Keratinocyte (primary cell): ENCODE data around the gene CARD11. TPM values are rescaled to one million over a fixed set of nuclear protein-coding genes. Genes with fewer than 3 reads are reported as not detected.

ENCODE experiments used
- DNase-seq: peaks from one replicate; pipeline ENCODE4 v3.0.0-alpha.2; 2011; ENCODE audit warnings: low read depth, missing footprints, low spot score
- FAIRE-seq: peaks from 2 replicates; lab custom pipeline; 2011; peaks lifted over from hg19 to GRCh38; lab: Jason Lieb, UNC
- H2AFZ ChIP-seq: 2 replicates; pipeline ENCODE4 v1.6.0; 2012; ENCODE audit warnings: low read length, control low read depth, inconsistent platforms; ENCODE audit not compliant: control insufficient read depth
- H3K27ac ChIP-seq: 2 replicates; pipeline ENCODE4 v1.5.1; 2011; ENCODE audit warnings: low read length; ENCODE audit not compliant: control insufficient read depth, insufficient read depth
- H3K27me3 ChIP-seq: 3 replicates; pipeline ENCODE4 v1.6.0; 2011; ENCODE audit warnings: low read length; ENCODE audit not compliant: control insufficient read depth, insufficient read depth; ENCODE audit errors: extremely low read depth
- H3K36me3 ChIP-seq, 2 experiments: 2 replicates in 1 of 2; 3 replicates in 1 of 2; pipeline ENCODE4 v1.5.1; 2011; ENCODE audit warnings: low read length in 2 of 2, mild to moderate bottlenecking in 1 of 2; ENCODE audit not compliant: control insufficient read depth in 2 of 2, insufficient read depth in 2 of 2; ENCODE audit errors: extremely low read depth in 1 of 2
- H3K4me1 ChIP-seq: 3 replicates; pipeline ENCODE4 v1.5.1; 2011; ENCODE audit warnings: low read length; ENCODE audit not compliant: control insufficient read depth, insufficient read depth; ENCODE audit errors: extremely low read depth
- H3K4me2 ChIP-seq: 3 replicates; pipeline ENCODE4 v1.6.0; 2011; ENCODE audit warnings: low read depth, low read length; ENCODE audit not compliant: control insufficient read depth, insufficient read depth; ENCODE audit errors: extremely low read depth
- H3K4me3 ChIP-seq, 3 experiments: fragments of 200-600 bp in 1 of 3; sonication (generic) in 1 of 3; 2 replicates in 2 of 3; 3 replicates in 1 of 3; pipeline ENCODE4 v1.5.1; 2011 to 2016; ENCODE audit warnings: low read length in 3 of 3, mild to moderate bottlenecking in 3 of 3, control low read depth in 2 of 3, inconsistent platforms in 1 of 3, low read depth in 1 of 3, mixed read lengths in 1 of 3, mixed run types in 1 of 3, moderate library complexity in 1 of 3; ENCODE audit not compliant: control insufficient read depth in 2 of 3, insufficient read depth in 2 of 3; ENCODE audit errors: extremely low read depth in 1 of 3
- H3K79me2 ChIP-seq: 2 replicates; pipeline ENCODE4 v1.6.0; 2012; ENCODE audit warnings: low read length; ENCODE audit not compliant: control insufficient read depth, insufficient read depth
- H3K9ac ChIP-seq: 3 replicates; pipeline ENCODE4 v1.6.0; 2011; ENCODE audit warnings: low read length; ENCODE audit not compliant: control insufficient read depth, insufficient read depth; ENCODE audit errors: extremely low read depth
- H3K9me1 ChIP-seq: 3 replicates; pipeline ENCODE4 v1.6.0; 2011; ENCODE audit warnings: low read length; ENCODE audit not compliant: control insufficient read depth, insufficient read depth; ENCODE audit errors: extremely low read depth
- H3K9me3 ChIP-seq: 2 replicates; pipeline ENCODE4 v1.5.1; 2012; ENCODE audit warnings: low read depth, low read length; ENCODE audit not compliant: control insufficient read depth
- H4K20me1 ChIP-seq: 3 replicates; pipeline ENCODE4 v1.6.0; 2011; ENCODE audit warnings: low read length; ENCODE audit not compliant: control insufficient read depth, insufficient read depth; ENCODE audit errors: extremely low read depth
- EZH2 ChIP-seq: IDR thresholded peaks from one replicate; pipeline ENCODE4 v1.6.1; 2012; ENCODE audit warnings: inconsistent platforms, mild to moderate bottlenecking, low read length, moderate library complexity
- dilution Hi-C: fragments of 300-500 bp; cut with MboI; formaldehyde crosslinking; loops from one replicate; pipeline ENCODE4 v1.7.0; 2020; ENCODE audit warnings: low sequenced_read_pairs; ENCODE audit not compliant: extremely low pct_ligation_motif_present
- polyA plus RNA-seq, 5 experiments: library from polyadenylated mRNA; depleted of rRNA in 3 of 5; stranded (reverse) in 3 of 5; stranded (forward) in 1 of 5; unstranded in 1 of 5; fragments of >200 nt; gene quantifications; 1 replicate in 1 of 5; 2 replicates in 3 of 5; 3 replicates in 1 of 5; pipeline versions ENCODE4 v1.2.1 to v1.2.3, GENCODE V29; 2011 to 2012; ENCODE audit warnings: missing spikeins in 2 of 5, low read depth in 1 of 5, low replicate concordance in 1 of 5
- TF ChIP-seq, protein P1 (sequence below), 3 experiments: IDR thresholded peaks in 1 of 3; conservative IDR thresholded peaks in 1 of 3; optimal IDR thresholded peaks in 1 of 3; 2 replicates in 2 of 3; 3 replicates in 1 of 3; pipeline versions ENCODE3 to v1.5.1; 2011; ENCODE audit warnings: low read length in 3 of 3, mild to moderate bottlenecking in 3 of 3, moderate library complexity in 2 of 3, control low read depth in 1 of 3, inconsistent platforms in 1 of 3; ENCODE audit not compliant: insufficient read depth in 2 of 3; ENCODE audit errors: extremely low read depth in 1 of 3

Gene CARD11
- polyA plus RNA-seq, 1 donor (not counting 4 experiments of a cell fraction or from before 2014, with no cell fraction given), result 4.3 TPM

DNA sequence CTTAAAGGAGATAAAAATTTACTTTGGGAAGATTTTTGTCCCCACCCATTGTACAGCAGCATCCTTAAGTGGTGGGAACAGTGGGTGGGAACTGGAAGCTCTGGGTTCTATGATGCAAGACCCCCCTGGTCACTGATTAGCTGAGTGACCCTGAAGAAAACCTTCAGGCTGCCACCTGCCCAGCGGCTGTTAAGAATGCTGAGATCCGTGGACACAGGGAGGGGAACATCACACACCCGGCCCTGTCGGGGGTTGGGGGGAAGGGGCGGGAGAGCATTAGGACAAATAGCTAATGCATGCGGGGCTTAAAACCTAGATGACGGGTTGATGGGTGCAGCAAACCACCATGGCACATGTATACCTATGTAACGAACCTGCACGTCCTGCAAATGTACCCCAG, 14.5 kb downstream of the CARD11 start:
- H3K9ac ChIP-seq, result no peak overlapping the region
- no peaks in the 10 kb centered on the region for H4K20me1 ChIP-seq
- H3K9me3 ChIP-seq, result no peaks in the 10 kb centered on the region
- H3K36me3 ChIP-seq, result no peaks in the 10 kb centered on the region
- no peak overlapping the region for H3K4me3 ChIP-seq
- dilution Hi-C loops, result no loop called here
- no peaks in the 10 kb centered on the region for H3K79me2 ChIP-seq
- no peaks in the 10 kb centered on the region for H3K27me3 ChIP-seq
- TF ChIP-seq, protein P1, sequence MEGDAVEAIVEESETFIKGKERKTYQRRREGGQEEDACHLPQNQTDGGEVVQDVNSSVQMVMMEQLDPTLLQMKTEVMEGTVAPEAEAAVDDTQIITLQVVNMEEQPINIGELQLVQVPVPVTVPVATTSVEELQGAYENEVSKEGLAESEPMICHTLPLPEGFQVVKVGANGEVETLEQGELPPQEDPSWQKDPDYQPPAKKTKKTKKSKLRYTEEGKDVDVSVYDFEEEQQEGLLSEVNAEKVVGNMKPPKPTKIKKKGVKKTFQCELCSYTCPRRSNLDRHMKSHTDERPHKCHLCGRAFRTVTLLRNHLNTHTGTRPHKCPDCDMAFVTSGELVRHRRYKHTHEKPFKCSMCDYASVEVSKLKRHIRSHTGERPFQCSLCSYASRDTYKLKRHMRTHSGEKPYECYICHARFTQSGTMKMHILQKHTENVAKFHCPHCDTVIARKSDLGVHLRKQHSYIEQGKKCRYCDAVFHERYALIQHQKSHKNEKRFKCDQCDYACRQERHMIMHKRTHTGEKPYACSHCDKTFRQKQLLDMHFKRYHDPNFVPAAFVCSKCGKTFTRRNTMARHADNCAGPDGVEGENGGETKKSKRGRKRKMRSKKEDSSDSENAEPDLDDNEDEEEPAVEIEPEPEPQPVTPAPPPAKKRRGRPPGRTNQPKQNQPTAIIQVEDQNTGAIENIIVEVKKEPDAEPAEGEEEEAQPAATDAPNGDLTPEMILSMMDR (optimal IDR thresholded peaks at IDR 0.05 in 1 of 3, IDR thresholded peaks at IDR 0.05 in 1 of 3, conservative IDR thresholded peaks at IDR 0.05 in 1 of 3; ENCODE audit: extremely low read depth in 1 of 3, insufficient read depth in 2 of 3, low read length in 3 of 3), result no peak
- TF ChIP-seq EZH2, result no peak
- H3K4me2 ChIP-seq, result no peak overlapping the region
- DNase-seq (no peak), FAIRE-seq (no peak)
- H2AFZ ChIP-seq, result no peak overlapping the region
- peaks cover 15% of the 10 kb centered on the region for H3K4me1 ChIP-seq
- H3K9me1 ChIP-seq, result peaks cover 2% of the 10 kb centered on the region
- H3K27ac ChIP-seq, result no peak overlapping the region

DNA sequence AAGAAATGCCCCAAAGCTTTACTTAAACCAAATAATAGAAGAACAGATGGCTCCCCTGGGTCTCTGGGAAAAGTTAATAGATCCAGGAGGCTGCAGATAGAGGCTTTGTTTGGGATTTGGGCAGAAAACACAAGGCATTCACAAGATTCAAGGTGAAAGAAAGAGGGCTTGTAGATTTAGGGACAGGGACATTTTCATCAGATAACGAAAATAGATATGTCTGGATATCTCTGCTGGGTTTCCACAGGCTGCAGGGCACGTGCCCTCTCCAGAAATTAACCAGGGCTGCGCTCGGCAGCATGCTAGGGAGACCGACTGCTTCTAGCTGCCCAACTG, 14.9 kb downstream of the CARD11 start:
- no peak for DNase-seq
- Histone ChIP-seq H3K9ac (no peak overlapping the region), H2AFZ (no peak overlapping the region), H3K27ac (no peak overlapping the region), H3K4me2 (no peak overlapping the region), H3K79me2 (no peaks in the 10 kb centered on the region), H3K36me3 (no peaks in the 10 kb centered on the region), H3K27me3 (no peaks in the 10 kb centered on the region), H3K4me3 (no peak overlapping the region), H3K4me1 (peaks cover 15% of the 10 kb centered on the region), H4K20me1 (no peaks in the 10 kb centered on the region), H3K9me1 (peaks cover 2% of the 10 kb centered on the region), H3K9me3 (no peaks in the 10 kb centered on the region)
- FAIRE-seq, result no peak
- TF ChIP-seq, protein P1 (optimal IDR thresholded peaks at IDR 0.05 in 1 of 3, IDR thresholded peaks at IDR 0.05 in 1 of 3, conservative IDR thresholded peaks at IDR 0.05 in 1 of 3; ENCODE audit: extremely low read depth in 1 of 3, insufficient read depth in 2 of 3, low read length in 3 of 3), result no peak
- dilution Hi-C loops, result no loop called here
